ENCODE data around the gene SLC35E4.

The SLC35E4 gene

DNA sequence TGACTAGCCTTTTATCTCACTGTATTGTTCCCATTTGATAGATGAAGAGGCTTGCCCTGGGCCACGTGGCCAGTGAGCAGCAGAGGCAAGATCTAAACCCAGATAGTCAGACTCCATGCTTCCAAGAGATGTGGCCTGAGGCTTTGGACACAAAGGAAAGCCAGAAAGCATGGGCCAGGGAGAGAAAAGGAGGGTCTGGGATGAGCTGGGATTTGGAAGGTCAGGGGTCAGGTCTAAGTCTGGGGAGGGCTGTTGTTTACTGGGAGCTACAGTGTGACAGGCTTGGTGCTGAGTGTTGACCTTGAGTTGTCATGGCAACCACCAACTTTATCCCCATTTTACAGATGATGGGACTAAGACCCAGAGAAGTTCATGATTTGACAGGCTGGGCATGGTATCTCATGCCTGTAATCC, 2.1 kb downstream of the SLC35E4 start:
- TF ChIP-seq, protein P1, sequence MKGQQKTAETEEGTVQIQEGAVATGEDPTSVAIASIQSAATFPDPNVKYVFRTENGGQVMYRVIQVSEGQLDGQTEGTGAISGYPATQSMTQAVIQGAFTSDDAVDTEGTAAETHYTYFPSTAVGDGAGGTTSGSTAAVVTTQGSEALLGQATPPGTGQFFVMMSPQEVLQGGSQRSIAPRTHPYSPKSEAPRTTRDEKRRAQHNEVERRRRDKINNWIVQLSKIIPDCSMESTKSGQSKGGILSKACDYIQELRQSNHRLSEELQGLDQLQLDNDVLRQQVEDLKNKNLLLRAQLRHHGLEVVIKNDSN (IDR thresholded peaks at IDR 0.05), result no peak
- TF ChIP-seq RAD21 (IDR thresholded peaks at IDR 0.05; ENCODE audit: low read depth) (no peak), TEAD4 (IDR thresholded peaks at IDR 0.05) (no peak), YY1 (IDR thresholded peaks at IDR 0.05; ENCODE audit: low read depth) (no peak), NFIC (IDR thresholded peaks at IDR 0.05) (no peak), CREB1 (IDR thresholded peaks at IDR 0.05; ENCODE audit: low read depth) (no peak), FOXM1 (IDR thresholded peaks at IDR 0.05; ENCODE audit: borderline replicate concordance, low read depth) (no peak)
- TF ChIP-seq, protein P2, sequence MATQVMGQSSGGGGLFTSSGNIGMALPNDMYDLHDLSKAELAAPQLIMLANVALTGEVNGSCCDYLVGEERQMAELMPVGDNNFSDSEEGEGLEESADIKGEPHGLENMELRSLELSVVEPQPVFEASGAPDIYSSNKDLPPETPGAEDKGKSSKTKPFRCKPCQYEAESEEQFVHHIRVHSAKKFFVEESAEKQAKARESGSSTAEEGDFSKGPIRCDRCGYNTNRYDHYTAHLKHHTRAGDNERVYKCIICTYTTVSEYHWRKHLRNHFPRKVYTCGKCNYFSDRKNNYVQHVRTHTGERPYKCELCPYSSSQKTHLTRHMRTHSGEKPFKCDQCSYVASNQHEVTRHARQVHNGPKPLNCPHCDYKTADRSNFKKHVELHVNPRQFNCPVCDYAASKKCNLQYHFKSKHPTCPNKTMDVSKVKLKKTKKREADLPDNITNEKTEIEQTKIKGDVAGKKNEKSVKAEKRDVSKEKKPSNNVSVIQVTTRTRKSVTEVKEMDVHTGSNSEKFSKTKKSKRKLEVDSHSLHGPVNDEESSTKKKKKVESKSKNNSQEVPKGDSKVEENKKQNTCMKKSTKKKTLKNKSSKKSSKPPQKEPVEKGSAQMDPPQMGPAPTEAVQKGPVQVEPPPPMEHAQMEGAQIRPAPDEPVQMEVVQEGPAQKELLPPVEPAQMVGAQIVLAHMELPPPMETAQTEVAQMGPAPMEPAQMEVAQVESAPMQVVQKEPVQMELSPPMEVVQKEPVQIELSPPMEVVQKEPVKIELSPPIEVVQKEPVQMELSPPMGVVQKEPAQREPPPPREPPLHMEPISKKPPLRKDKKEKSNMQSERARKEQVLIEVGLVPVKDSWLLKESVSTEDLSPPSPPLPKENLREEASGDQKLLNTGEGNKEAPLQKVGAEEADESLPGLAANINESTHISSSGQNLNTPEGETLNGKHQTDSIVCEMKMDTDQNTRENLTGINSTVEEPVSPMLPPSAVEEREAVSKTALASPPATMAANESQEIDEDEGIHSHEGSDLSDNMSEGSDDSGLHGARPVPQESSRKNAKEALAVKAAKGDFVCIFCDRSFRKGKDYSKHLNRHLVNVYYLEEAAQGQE (IDR thresholded peaks at IDR 0.05; ENCODE audit: low read depth), result no peak

DNA sequence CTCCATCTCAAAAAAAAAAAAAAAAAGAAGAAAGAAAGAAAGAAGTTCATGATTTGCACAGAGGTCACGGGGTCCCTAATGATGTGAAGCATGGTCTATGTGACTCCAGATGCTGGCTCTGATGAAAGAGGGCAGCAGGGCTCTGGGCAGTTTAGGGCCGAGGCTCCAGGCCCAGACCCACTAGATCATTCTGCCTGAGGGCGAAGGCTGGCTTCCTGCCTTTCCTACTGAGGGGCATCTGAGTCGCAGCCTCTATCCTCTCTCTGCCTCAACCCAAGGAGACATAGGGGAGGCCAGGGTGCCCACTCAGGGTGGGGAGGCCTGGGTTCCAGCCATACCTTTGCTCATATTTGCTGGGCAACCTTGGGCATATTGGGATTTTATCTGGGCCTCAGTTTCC, 4.8 kb downstream of the SLC35E4 start:
- TF ChIP-seq, protein P1 (IDR thresholded peaks at IDR 0.05), result no peak
- TF ChIP-seq YY1 (IDR thresholded peaks at IDR 0.05; ENCODE audit: low read depth) (no peak), TCF12 (IDR thresholded peaks at IDR 0.05; ENCODE audit: low read depth) (no peak), NFIC (IDR thresholded peaks at IDR 0.05) (no peak), ZBTB7A (IDR thresholded peaks at IDR 0.05; ENCODE audit: low read depth) (no peak), TEAD4 (IDR thresholded peaks at IDR 0.05) (no peak), FOXM1 (IDR thresholded peaks at IDR 0.05; ENCODE audit: borderline replicate concordance, low read depth) (no peak), TAF1 (IDR thresholded peaks at IDR 0.05; ENCODE audit: low read depth) (no peak), EP300 (IDR thresholded peaks at IDR 0.05; ENCODE audit: borderline replicate concordance) (no peak), CEBPB (IDR thresholded peaks at IDR 0.05) (no peak), EGR1 (IDR thresholded peaks at IDR 0.05) (no peak)
- TF ChIP-seq, protein P3, sequence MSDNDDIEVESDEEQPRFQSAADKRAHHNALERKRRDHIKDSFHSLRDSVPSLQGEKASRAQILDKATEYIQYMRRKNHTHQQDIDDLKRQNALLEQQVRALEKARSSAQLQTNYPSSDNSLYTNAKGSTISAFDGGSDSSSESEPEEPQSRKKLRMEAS (IDR thresholded peaks at IDR 0.05), result no peak

DNA sequence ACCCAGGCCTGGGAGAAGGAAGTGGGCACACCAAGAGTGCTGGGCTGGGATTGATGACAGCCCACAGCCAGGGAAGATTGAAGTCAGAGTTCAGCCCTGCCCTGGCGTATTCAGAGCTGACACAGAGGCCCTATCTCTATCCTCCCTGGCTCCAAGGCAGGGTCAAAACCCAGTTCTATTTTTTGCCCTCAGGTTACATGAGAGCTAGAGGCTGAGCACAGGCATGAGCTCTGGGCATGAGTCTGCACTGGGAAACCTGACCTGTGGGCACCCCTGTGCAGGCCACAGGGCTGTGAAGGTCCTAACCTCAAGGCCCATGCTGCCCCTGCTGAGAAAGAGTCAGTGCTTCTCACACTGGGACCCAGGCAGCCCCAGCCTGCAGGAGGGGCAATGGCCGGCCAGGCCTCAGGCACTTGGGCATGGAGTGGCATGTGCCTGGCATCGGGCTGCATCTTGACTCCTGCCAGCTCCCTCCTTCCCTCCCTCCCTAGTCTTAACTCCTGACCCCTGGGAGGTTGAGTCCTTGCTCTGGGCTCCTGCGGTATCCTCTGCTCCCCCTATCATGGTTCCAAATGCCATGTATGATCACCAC, 5.4 kb downstream of the SLC35E4 start:
- TF ChIP-seq, protein P2 (IDR thresholded peaks at IDR 0.05; ENCODE audit: low read depth), result no peak
- TF ChIP-seq, protein P3 (IDR thresholded peaks at IDR 0.05), result no peak
- TF ChIP-seq, protein P1 (IDR thresholded peaks at IDR 0.05), result no peak
- no peak for TF ChIP-seq CREB1 (IDR thresholded peaks at IDR 0.05; ENCODE audit: low read depth)
- TF ChIP-seq TAF1 (IDR thresholded peaks at IDR 0.05; ENCODE audit: low read depth), result no peak
- TF ChIP-seq YY1 (IDR thresholded peaks at IDR 0.05; ENCODE audit: low read depth), result no peak
- no peak for TF ChIP-seq NFIC (IDR thresholded peaks at IDR 0.05)
- TF ChIP-seq FOXM1 (IDR thresholded peaks at IDR 0.05; ENCODE audit: borderline replicate concordance, low read depth), result no peak
- no peak for TF ChIP-seq EP300 (IDR thresholded peaks at IDR 0.05; ENCODE audit: borderline replicate concordance)
- no peak for TF ChIP-seq EGR1 (IDR thresholded peaks at IDR 0.05)
- TF ChIP-seq CEBPB (IDR thresholded peaks at IDR 0.05), result no peak
- no peak for TF ChIP-seq TCF12 (IDR thresholded peaks at IDR 0.05; ENCODE audit: low read depth)
- TF ChIP-seq RAD21 (IDR thresholded peaks at IDR 0.05; ENCODE audit: low read depth), result no peak
- no peak for TF ChIP-seq ZBTB7A (IDR thresholded peaks at IDR 0.05; ENCODE audit: low read depth)
- no peak for TF ChIP-seq TEAD4 (IDR thresholded peaks at IDR 0.05)

DNA sequence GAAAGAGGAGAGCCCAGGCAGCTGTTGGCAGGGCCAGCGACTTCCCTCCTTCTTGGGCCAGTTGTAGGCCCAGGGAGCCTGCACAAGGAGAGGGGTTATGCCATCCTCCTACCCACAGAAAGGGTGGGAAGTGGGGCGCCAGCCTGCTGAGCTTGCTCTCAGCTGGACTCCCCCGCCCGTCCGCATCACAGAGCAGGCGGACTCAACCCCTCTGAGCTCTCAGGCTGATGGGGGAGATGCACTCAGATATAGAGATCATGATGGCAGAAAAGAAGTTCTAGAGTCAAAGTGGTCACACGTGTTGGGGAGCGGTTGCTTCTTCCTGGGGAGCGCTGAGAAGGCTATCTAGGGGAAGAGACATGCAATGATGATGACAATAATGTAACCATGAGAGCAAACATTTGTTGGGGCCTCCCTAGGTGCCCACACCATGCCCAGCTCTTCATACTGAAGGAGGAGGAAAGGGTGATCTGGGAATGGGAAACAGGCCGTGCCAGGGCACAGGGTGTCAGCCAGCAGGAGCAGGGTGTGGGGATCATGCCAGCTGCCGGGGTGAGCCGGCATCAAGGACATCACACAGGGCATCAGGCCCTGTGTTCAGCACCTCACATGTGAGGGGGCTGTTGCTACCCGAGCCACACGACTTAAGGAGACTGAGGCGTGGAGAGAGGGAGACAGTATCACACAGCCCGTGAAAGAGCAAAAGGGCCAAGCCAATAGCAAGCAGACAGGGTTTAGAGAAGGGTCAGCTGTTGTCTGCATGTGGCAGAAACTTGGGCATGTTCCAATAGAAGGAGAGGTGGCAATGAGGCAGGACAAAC, 7.7 kb downstream of the SLC35E4 start:
- TF ChIP-seq, protein P3 (IDR thresholded peaks at IDR 0.05), result no peak

DNA sequence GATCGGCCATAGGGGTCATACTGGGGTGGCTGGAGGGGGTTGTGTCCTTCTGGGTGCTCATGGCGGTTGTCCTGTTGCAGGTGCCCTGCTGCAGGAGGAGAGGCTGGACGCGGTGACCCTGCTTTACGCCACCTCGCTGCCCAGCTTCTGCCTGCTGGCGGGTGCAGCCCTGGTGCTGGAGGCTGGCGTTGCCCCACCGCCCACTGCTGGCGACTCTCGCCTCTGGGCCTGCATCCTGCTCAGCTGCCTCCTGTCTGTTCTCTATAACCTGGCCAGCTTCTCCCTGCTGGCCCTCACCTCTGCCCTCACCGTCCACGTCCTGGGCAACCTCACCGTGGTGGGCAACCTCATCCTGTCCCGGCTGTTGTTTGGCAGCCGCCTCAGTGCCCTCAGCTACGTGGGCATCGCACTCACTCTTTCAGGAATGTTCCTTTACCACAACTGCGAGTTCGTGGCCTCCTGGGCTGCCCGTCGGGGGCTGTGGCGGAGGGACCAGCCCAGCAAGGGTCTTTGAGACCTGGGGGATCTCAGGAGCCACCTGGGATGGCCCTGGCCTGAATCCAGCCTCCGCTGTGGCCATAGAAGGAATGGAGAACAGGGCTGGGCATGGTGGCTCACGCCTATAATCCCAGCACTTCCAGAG, 11.1 kb downstream of the SLC35E4 start:
- TF ChIP-seq TCF12 (IDR thresholded peaks at IDR 0.05; ENCODE audit: low read depth), result no peak
- TF ChIP-seq, protein P3 (IDR thresholded peaks at IDR 0.05), result no peak
- TF ChIP-seq EP300 (IDR thresholded peaks at IDR 0.05; ENCODE audit: borderline replicate concordance), result no peak
- no peak for TF ChIP-seq TEAD4 (IDR thresholded peaks at IDR 0.05)
- TF ChIP-seq NFIC (IDR thresholded peaks at IDR 0.05), result no peak
- TF ChIP-seq RAD21 (IDR thresholded peaks at IDR 0.05; ENCODE audit: low read depth), result no peak
- TF ChIP-seq YY1 (IDR thresholded peaks at IDR 0.05; ENCODE audit: low read depth), result no peak
- no peak for TF ChIP-seq CREB1 (IDR thresholded peaks at IDR 0.05; ENCODE audit: low read depth)
- TF ChIP-seq FOXM1 (IDR thresholded peaks at IDR 0.05; ENCODE audit: borderline replicate concordance, low read depth), result no peak
- no peak for TF ChIP-seq TAF1 (IDR thresholded peaks at IDR 0.05; ENCODE audit: low read depth)
- no peak for TF ChIP-seq ZBTB7A (IDR thresholded peaks at IDR 0.05; ENCODE audit: low read depth)
- TF ChIP-seq EGR1 (IDR thresholded peaks at IDR 0.05), result no peak
- no peak for TF ChIP-seq CEBPB (IDR thresholded peaks at IDR 0.05)
- TF ChIP-seq, protein P2 (IDR thresholded peaks at IDR 0.05; ENCODE audit: low read depth), result no peak
- TF ChIP-seq, protein P1 (IDR thresholded peaks at IDR 0.05), result no peak
